Thoracic aorta (tissue), 2 donors: ENCODE measurements around the gene RINT1. TPM values are rescaled to one million over a fixed set of nuclear protein-coding genes. Genes with fewer than 3 reads are reported as not detected.
"Not testable (repeated sequence)": the region's sequence is repeated elsewhere in the genome, so short reads cannot be mapped to it uniquely, and the experiment has no call there.

Experiments used
- ATAC-seq: fragments of 150-250 bp; one replicate; pipeline ENCODE4 v1.8.0; 2017; ENCODE audit warnings: low read depth; ENCODE audit not compliant: insufficient number of reproducible peaks, low FRiP score
- DNase-seq: peaks from one replicate; pipeline ENCODE4 v3.0.0-alpha.2; 2020; ENCODE audit warnings: low spot score
- H3K27ac ChIP-seq, 2 donors: fragments of 200-600 bp; sonication (generic); 1 replicate in 1 of 2; 2 replicates in 1 of 2; pipeline ENCODE4 v1.5.1; 2016; ENCODE audit warnings: mild to moderate bottlenecking in 2 of 2, moderate library complexity in 2 of 2
- H3K27me3 ChIP-seq: fragments of 200-600 bp; sonication (generic); replicated peaks from 2 replicates; pipeline ENCODE4 v1.6.0; 2016; ENCODE audit warnings: mild to moderate bottlenecking; ENCODE audit not compliant: insufficient read depth
- H3K36me3 ChIP-seq: fragments of 200-600 bp; sonication (generic); one replicate; pipeline ENCODE4 v1.5.1; 2016
- H3K4me1 ChIP-seq, 2 donors: fragments of 200-600 bp; sonication (generic); 1 replicate in 1 of 2; 2 replicates in 1 of 2; pipeline versions ENCODE4 v1.5.1 to v1.6.0; 2016; ENCODE audit warnings: low read depth in 2 of 2, mild to moderate bottlenecking in 1 of 2; ENCODE audit not compliant: control insufficient read depth in 1 of 2
- H3K4me3 ChIP-seq: fragments of 200-600 bp; sonication (generic); 2 replicates; pipeline ENCODE4 v1.5.1; 2016; ENCODE audit warnings: mild to moderate bottlenecking
- H3K9me3 ChIP-seq: fragments of 200-600 bp; sonication (generic); 2 replicates; pipeline ENCODE4 v1.5.1; 2016
- CTCF ChIP-seq: fragments of 200-600 bp; sonication (generic); IDR thresholded peaks from one replicate; pipeline ENCODE4 v1.5.1; 2019; ENCODE audit warnings: antibody characterized with exemption
- total RNA-seq, 2 donors: library from RNA; depleted of rRNA; stranded (reverse); fragments of >200 nt; gene quantifications; one replicate each; pipeline versions ENCODE4 v1.1.0 to v1.2.3, GENCODE V29; 2016

The RINT1 gene
- total RNA-seq, 2 donors from 2014 or later, result 20.2 to 25.2 TPM

GRCh38 chr7:105512926-105513526, 19.0 kb upstream of the RINT1 start:
- Histone ChIP-seq H3K9me3 (no peaks in the 10 kb centered on the region), H3K36me3 (no peaks in the 10 kb centered on the region), H3K4me3 (no peak overlapping the region), H3K27me3 (no peaks in the 10 kb centered on the region), H3K27ac (no peak overlapping the region), H3K4me1 (no peaks in the 10 kb centered on the region)
- DNase-seq, result no peak
- ATAC-seq, result no peak
- TF ChIP-seq CTCF, result no peak

- ATAC-seq, H3K36me3 ChIP-seq, H3K4me3 ChIP-seq, H3K9me3 ChIP-seq, H3K27me3 ChIP-seq, DNase-seq, H3K4me1 ChIP-seq, H3K27ac ChIP-seq: not testable (repeated sequence)
These were observed 16.4 kb upstream of the RINT1 start for GRCh38 chr7:105515610-105516009.

- peaks cover 5 to 16% of the 10 kb centered on the region in 2 donors for H3K4me1 ChIP-seq
- H3K27me3 ChIP-seq, result no peaks in the 10 kb centered on the region
- H3K9me3 ChIP-seq, result no peaks in the 10 kb centered on the region
- no peak for ATAC-seq
- no peaks in the 10 kb centered on the region for H3K36me3 ChIP-seq
- DNase-seq, result no peak
- no peak for TF ChIP-seq CTCF
- H3K4me3 ChIP-seq, result no peak overlapping the region
- no peak overlapping the region for H3K27ac ChIP-seq
These were observed 12.6 kb upstream of the RINT1 start for GRCh38 chr7:105519353-105519752.

- Histone ChIP-seq H3K4me1 (peaks cover 5 to 16% of the 10 kb centered on the region in 2 donors), H3K27ac (peak overlapping the region in 1 of 2 donors; percentile 84), H3K4me3 (peak overlapping the region; percentile 69)
- ATAC-seq, DNase-seq, H3K27me3 ChIP-seq, H3K9me3 ChIP-seq, H3K36me3 ChIP-seq: not testable (repeated sequence)
These were observed 11.4 kb upstream of the RINT1 start for GRCh38 chr7:105520620-105521019.

GRCh38 chr7:105521027-105521716, 10.8 kb upstream of the RINT1 start:
- peak; percentile 54 for ATAC-seq
- TF ChIP-seq CTCF, result no peak
- H3K36me3 ChIP-seq, result no peaks in the 10 kb centered on the region
- no peaks in the 10 kb centered on the region for H3K27me3 ChIP-seq
- H3K9me3 ChIP-seq, result no peaks in the 10 kb centered on the region
- peak overlapping the region; percentile 69 for H3K4me3 ChIP-seq
- DNase-seq, result peak; percentile 25
- H3K27ac ChIP-seq, result peak overlapping the region; percentile 84 to 93
- H3K4me1 ChIP-seq, result peaks cover 5 to 16% of the 10 kb centered on the region in 2 donors

GRCh38 chr7:105521717-105522463, 10.1 kb upstream of the RINT1 start, which contains the start of gene PUS7:
Gene PUS7 (minus strand): TSS chr7:105522271. CDS start chr7:105508512, 13,759 bp downstream.
- peak within 1 kb of the TSS; percentile 69 for H3K4me3 ChIP-seq
- no peak for TF ChIP-seq CTCF
- peaks cover 5 to 16% of the 10 kb centered on the region in 2 donors for H3K4me1 ChIP-seq
- ATAC-seq (peak; percentile 85), DNase-seq (peak; percentile 42)
- no peaks in the 10 kb centered on the region for H3K9me3 ChIP-seq
- peak within 1 kb of the TSS; percentile 84 to 93 for H3K27ac ChIP-seq
- H3K36me3 ChIP-seq, result no peaks in the 10 kb centered on the region
- no peaks in the 10 kb centered on the region for H3K27me3 ChIP-seq

GRCh38 chr7:105524423-105524822, 7.6 kb upstream of the RINT1 start:
- not testable (repeated sequence) for ATAC-seq, DNase-seq, H3K27ac ChIP-seq

More at GRCh38 chr7:105524423-105524822, 7.6 kb upstream of the RINT1 start:
- H3K4me3 ChIP-seq, H3K27me3 ChIP-seq, H3K9me3 ChIP-seq, H3K36me3 ChIP-seq: not testable (repeated sequence)
- peaks cover 5 to 16% of the 10 kb centered on the region in 2 donors for H3K4me1 ChIP-seq
